HepG2 (cell line): ENCODE data around the gene JPH3.

Source experiments
- BCL6 ChIP-seq: IDR thresholded peaks from 2 replicates; pipeline ENCODE4 v1.6.1; 2016; ENCODE audit warnings: missing genetic modification reagents, missing compliant biosample characterization
- EP300 ChIP-seq, 3 experiments: sonication (generic) in 1 of 3; formaldehyde crosslinking in 1 of 3; IDR thresholded peaks; 2 replicates each; pipeline versions ENCODE4 v1.5.1 to v1.6.1; 2011 to 2020; ENCODE audit warnings: low read depth in 2 of 3, low read length in 2 of 3, borderline replicate concordance in 1 of 3, improper control_type of control experiment in 1 of 3, mild to moderate bottlenecking in 1 of 3, missing genetic modification reagents in 1 of 3, moderate library complexity in 1 of 3
- NPAS2 ChIP-seq: sonication (generic); formaldehyde crosslinking; IDR thresholded peaks from 2 replicates; pipeline ENCODE4 v1.8.0; 2022; ENCODE audit warnings: mild to moderate bottlenecking, missing genetic modification reagents, borderline replicate concordance
- NR2C2 ChIP-seq: sonication (generic); formaldehyde crosslinking; IDR thresholded peaks from 2 replicates; pipeline ENCODE4 v1.4.0; 2020; ENCODE audit warnings: missing genetic modification reagents, mild to moderate bottlenecking, moderate library complexity, borderline replicate concordance
- SRSF9 ChIP-seq: fragments of 200-400 bp; formaldehyde crosslinking; IDR thresholded peaks from 2 replicates; pipeline ENCODE4 v1.6.1; 2018; ENCODE audit warnings: borderline replicate concordance, mild to moderate bottlenecking, low read depth, low read length; ENCODE audit not compliant: insufficient read depth, poor library complexity, severe bottlenecking
- TF ChIP-seq, protein P1 (sequence below): sonication (generic); formaldehyde crosslinking; IDR thresholded peaks from 2 replicates; pipeline ENCODE4 v1.5.0; 2020; ENCODE audit warnings: mild to moderate bottlenecking, missing genetic modification reagents, moderate library complexity
- TF ChIP-seq, protein P2 (sequence below), 2 experiments: IDR thresholded peaks; 2 replicates each; pipeline ENCODE4 v1.6.1; 2011 to 2012; ENCODE audit warnings: low read length in 2 of 2, borderline replicate concordance in 1 of 2, low read depth in 1 of 2, mild to moderate bottlenecking in 1 of 2, moderate library complexity in 1 of 2

DNA sequence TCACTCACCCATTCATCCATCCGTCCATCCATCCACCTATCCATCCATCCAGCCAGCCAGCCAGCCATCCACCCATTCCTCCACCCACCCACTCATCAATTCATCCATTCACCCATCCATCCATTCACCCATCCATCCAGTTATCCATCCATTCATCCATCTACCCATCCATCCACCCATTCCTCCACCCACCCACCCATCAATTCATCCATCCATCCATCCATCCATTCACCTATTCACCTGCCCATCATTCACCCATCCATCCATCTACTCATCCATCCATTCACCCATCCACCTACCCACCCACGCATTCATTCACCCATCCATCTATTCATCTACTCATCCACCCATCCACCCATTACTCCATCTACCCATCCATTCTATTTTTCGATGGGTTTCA is 43.6 kb upstream of the JPH3 start:
- TF ChIP-seq, protein P1, sequence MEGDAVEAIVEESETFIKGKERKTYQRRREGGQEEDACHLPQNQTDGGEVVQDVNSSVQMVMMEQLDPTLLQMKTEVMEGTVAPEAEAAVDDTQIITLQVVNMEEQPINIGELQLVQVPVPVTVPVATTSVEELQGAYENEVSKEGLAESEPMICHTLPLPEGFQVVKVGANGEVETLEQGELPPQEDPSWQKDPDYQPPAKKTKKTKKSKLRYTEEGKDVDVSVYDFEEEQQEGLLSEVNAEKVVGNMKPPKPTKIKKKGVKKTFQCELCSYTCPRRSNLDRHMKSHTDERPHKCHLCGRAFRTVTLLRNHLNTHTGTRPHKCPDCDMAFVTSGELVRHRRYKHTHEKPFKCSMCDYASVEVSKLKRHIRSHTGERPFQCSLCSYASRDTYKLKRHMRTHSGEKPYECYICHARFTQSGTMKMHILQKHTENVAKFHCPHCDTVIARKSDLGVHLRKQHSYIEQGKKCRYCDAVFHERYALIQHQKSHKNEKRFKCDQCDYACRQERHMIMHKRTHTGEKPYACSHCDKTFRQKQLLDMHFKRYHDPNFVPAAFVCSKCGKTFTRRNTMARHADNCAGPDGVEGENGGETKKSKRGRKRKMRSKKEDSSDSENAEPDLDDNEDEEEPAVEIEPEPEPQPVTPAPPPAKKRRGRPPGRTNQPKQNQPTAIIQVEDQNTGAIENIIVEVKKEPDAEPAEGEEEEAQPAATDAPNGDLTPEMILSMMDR (CRISPR knock-in tag): no peak
- TF ChIP-seq SRSF9: no peak
- no peak for TF ChIP-seq NR2C2
- no peak for TF ChIP-seq BCL6
- TF ChIP-seq, protein P2, sequence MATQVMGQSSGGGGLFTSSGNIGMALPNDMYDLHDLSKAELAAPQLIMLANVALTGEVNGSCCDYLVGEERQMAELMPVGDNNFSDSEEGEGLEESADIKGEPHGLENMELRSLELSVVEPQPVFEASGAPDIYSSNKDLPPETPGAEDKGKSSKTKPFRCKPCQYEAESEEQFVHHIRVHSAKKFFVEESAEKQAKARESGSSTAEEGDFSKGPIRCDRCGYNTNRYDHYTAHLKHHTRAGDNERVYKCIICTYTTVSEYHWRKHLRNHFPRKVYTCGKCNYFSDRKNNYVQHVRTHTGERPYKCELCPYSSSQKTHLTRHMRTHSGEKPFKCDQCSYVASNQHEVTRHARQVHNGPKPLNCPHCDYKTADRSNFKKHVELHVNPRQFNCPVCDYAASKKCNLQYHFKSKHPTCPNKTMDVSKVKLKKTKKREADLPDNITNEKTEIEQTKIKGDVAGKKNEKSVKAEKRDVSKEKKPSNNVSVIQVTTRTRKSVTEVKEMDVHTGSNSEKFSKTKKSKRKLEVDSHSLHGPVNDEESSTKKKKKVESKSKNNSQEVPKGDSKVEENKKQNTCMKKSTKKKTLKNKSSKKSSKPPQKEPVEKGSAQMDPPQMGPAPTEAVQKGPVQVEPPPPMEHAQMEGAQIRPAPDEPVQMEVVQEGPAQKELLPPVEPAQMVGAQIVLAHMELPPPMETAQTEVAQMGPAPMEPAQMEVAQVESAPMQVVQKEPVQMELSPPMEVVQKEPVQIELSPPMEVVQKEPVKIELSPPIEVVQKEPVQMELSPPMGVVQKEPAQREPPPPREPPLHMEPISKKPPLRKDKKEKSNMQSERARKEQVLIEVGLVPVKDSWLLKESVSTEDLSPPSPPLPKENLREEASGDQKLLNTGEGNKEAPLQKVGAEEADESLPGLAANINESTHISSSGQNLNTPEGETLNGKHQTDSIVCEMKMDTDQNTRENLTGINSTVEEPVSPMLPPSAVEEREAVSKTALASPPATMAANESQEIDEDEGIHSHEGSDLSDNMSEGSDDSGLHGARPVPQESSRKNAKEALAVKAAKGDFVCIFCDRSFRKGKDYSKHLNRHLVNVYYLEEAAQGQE (IDR thresholded peaks at IDR 0.05; ENCODE audit: borderline replicate concordance in 1 of 2, low read depth in 1 of 2, low read length in 2 of 2): no peak
- no peak for TF ChIP-seq EP300 (IDR thresholded peaks at IDR 0.05; ENCODE audit: low read depth in 2 of 2, low read length in 2 of 2)
- no peak for TF ChIP-seq EP300 (CRISPR knock-in tag; IDR thresholded peaks at IDR 0.05; ENCODE audit: borderline replicate concordance)
- no peak for TF ChIP-seq NPAS2 (CRISPR knock-in tag)
